Mucosa of descending colon (tissue), 3 donors: Measurements from ENCODE around the gene YBX1. TPM values are rescaled to one million over a fixed set of nuclear protein-coding genes. Genes with fewer than 3 reads are reported as not detected.

Source experiments
- ATAC-seq: fragments of 200-7000 bp; cut with Tn5 transposase; one replicate; pipeline ENCODE4 v1.9.1; 2020; ENCODE audit warnings: mild to moderate bottlenecking, moderate library complexity
- DNase-seq, 3 donors: peaks; one replicate each; pipeline ENCODE4 v3.0.0-alpha.2; 2020
- H3K36me3 ChIP-seq: fragments of 200-600 bp; one replicate; pipeline ENCODE4 v1.8.0; 2021; ENCODE audit warnings: low read depth, mild to moderate bottlenecking
- H3K4me1 ChIP-seq: fragments of 200-600 bp; one replicate; pipeline ENCODE4 v1.8.0; 2021; ENCODE audit warnings: low read depth, mild to moderate bottlenecking
- H3K4me3 ChIP-seq: fragments of 200-600 bp; one replicate; pipeline ENCODE4 v1.8.0; 2021; ENCODE audit warnings: mild to moderate bottlenecking
- H3K9me3 ChIP-seq: fragments of 200-600 bp; one replicate; pipeline ENCODE4 v1.8.0; 2021; ENCODE audit warnings: mild to moderate bottlenecking
- intact Hi-C, 2 donors: fragments of 100-400 bp; cut with DNase I in 1 of 2; cut with micrococcal nuclease in 1 of 2; formaldehyde crosslinking; loops; one replicate each; pipeline versions ENCODE4 v1.11.0 to v1.11.1; 2022; cut with DNase I, micrococcal nuclease
- total RNA-seq, 3 donors: library from RNA; stranded (reverse); fragmentation: NEBNext Ultra II Directional in 2 of 3; extraction: Animal tissue kit (Norgen Biotek cat#: 25700) in 2 of 3; gene quantifications; one replicate each; pipeline versions ENCODE4 v1.2.1 to v1.2.4, GENCODE V29; 2021 to 2023
- TF ChIP-seq, protein P1 (sequence below): fragments of 200-600 bp; IDR thresholded peaks from one replicate; pipeline ENCODE4 v1.8.0; 2022; ENCODE audit warnings: antibody characterized with exemption, mild to moderate bottlenecking
- donor health status: DM: no; HTN: no; CAD: no; lungs with moderate emphysema.
- donor health status: DM: no; HTN: no; CAD: no.
- donor health status: DM: no; HTN: yes; CAD: no.

The YBX1 gene
- total RNA-seq, 3 donors from 2014 or later, result 377 to 521 (median 511) TPM

DNA sequence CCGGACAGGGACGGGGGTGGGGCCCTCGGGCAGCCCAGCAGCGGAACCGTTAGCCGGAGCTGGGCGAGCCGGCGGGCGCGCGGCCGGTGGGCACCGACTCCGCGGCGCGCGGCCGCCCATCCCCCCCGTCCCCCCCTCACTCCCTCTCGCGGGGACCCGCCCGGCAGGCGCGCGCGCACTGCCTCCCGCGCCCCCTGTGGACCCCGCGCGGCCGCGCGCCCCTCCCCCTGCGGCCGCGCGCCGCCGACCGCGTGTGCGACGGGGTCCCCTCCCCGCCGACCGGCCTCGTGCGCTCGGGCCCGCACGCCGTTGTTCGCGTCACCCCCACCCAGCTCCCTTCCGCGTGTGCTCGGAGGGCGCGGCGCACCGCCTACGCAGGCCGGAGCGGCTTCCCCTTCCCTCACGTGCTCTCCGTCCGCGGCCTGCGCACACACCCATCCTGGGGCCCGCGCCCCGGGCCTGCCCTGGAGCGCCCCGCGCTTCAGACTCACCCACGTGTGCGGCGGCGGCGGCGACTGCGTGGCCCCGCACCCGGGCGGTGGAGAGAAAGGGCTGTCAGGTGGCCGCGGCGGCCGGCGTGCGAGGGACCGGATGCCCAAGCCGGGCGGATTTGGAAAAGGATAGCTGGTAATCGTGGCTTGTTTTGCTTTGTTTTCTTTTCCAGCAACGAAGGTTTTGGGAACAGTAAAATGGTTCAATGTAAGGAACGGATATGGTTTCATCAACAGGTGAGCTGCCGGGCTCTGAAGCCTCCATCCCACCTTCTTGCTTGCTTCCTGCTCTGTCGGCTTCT, 717 bp downstream of the YBX1 start:
- no peaks in the 10 kb centered on the region for H3K36me3 ChIP-seq
- DNase-seq (peak; percentile 79 to 90 (median 87)), ATAC-seq (peak; percentile 80)
- H3K4me1 ChIP-seq, result peaks cover 53% of the 10 kb centered on the region
- intact Hi-C loops, result no loop called here
- TF ChIP-seq, protein P1, sequence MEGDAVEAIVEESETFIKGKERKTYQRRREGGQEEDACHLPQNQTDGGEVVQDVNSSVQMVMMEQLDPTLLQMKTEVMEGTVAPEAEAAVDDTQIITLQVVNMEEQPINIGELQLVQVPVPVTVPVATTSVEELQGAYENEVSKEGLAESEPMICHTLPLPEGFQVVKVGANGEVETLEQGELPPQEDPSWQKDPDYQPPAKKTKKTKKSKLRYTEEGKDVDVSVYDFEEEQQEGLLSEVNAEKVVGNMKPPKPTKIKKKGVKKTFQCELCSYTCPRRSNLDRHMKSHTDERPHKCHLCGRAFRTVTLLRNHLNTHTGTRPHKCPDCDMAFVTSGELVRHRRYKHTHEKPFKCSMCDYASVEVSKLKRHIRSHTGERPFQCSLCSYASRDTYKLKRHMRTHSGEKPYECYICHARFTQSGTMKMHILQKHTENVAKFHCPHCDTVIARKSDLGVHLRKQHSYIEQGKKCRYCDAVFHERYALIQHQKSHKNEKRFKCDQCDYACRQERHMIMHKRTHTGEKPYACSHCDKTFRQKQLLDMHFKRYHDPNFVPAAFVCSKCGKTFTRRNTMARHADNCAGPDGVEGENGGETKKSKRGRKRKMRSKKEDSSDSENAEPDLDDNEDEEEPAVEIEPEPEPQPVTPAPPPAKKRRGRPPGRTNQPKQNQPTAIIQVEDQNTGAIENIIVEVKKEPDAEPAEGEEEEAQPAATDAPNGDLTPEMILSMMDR, result no peak
- H3K9me3 ChIP-seq, result no peaks in the 10 kb centered on the region
- peak overlapping the region; percentile 78 for H3K4me3 ChIP-seq

DNA sequence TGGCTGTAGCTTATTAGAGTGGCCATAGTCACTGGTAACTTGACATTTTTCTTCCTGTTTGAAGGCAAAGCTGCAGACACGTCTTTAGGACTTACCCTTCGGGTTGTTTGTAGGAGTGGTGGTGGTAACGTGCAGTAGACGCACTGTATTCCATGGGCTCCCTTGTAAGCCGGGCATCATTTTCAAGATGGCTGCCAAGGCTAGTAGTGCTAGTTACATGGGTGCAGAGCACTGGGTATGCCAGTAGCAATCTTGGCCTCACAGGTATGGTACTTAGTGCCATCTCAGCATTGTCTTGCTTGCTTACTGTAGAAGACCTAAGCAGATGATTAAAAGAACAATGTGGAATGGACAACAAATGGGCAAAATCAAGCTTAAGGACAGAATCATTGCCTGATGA, 1.9 kb downstream of the YBX1 start:
- H3K9me3 ChIP-seq, result no peaks in the 10 kb centered on the region
- no peaks in the 10 kb centered on the region for H3K36me3 ChIP-seq
- ATAC-seq (no peak), DNase-seq (peak in 1 of 3 donors; percentile 23)
- intact Hi-C loops, result no loop called here
- TF ChIP-seq, protein P1, result no peak
- H3K4me1 ChIP-seq, result peaks cover 65% of the 10 kb centered on the region
- H3K4me3 ChIP-seq, result no peak overlapping the region

DNA sequence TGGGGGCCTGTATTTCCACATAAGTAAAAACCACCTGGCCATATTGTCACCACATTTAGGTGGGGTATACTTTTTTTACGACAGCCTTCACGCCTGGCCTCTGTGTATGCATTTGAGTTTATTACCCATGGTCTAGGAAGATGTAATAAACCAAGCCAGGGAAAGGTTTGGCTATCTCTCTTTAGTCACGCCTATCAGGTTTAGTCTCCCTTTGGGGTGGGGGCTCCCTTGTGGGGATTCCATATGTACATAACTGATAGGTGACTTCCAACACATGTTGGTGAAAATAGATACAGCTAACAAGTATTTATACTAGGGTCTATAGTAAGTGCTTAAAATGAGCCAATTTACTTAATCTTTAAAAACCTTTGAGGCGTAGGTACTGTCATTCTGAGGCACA, 4.2 kb downstream of the YBX1 start:
- Histone ChIP-seq H3K36me3 (no peaks in the 10 kb centered on the region), H3K4me3 (no peak overlapping the region), H3K9me3 (no peaks in the 10 kb centered on the region), H3K4me1 (peaks cover 73% of the 10 kb centered on the region)
- no peak for DNase-seq
- intact Hi-C loops, result no loop called here
- TF ChIP-seq, protein P1, result no peak
- ATAC-seq, result no peak

DNA sequence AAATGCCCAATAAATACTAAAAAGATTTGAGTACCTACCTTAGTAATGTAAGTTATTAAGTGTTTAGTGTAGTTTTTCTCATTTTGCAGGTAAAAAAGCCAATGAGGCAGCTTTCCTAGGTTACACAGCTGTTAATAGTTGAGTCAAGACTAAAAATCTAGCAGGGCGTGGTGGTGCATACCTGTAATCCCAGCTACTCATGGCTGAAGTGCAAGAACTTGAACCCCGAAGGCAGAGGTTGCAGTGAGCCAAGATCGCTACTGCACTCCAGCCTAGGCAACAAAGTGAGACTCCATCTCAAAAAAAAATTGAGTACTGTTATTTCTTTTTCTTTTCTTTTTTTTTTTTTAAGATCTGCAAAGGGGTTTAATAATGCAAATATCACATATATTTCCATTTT, 7.7 kb downstream of the YBX1 start:
- no peaks in the 10 kb centered on the region for H3K9me3 ChIP-seq
- TF ChIP-seq, protein P1, result no peak
- H3K4me1 ChIP-seq, result peaks cover 73% of the 10 kb centered on the region
- H3K4me3 ChIP-seq, result no peak overlapping the region
- DNase-seq, result peak in 1 of 3 donors; percentile 18
- intact Hi-C loops, result no loop called here
- no peak for ATAC-seq
- no peaks in the 10 kb centered on the region for H3K36me3 ChIP-seq

DNA sequence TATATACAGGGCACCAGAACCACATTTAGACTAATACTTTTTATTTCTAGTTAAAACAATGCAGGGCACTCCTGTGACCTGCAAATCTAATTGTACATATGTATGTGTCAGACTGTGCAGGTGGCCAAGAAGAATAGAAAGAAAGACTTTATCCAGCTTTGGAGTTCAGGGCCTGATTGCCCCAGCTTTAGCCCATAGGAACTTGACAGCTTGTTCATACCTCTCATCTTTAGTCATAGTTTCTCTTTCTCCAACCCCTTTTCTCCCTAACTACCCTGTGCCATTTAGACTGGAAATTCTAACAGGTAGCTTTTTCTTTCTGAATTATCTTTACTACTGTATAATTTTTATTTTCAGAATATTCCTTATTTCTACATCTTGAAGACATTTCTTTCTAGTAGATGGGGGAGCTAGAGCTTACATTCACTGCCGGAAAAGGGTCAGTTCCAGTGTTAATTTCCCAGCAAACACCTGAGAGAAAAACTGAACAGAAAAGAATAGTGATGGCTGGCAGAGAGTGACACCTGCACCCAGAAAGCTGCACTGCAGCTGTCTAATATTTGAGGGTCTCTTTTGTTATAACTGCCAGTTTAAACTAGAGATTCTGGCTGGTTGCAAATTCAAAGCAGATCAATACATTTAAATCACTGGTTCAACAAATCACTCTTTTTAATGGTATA, 8.4 kb downstream of the YBX1 start:
- no peaks in the 10 kb centered on the region for H3K9me3 ChIP-seq
- H3K4me3 ChIP-seq, result no peak overlapping the region
- no peaks in the 10 kb centered on the region for H3K36me3 ChIP-seq
- no peak for DNase-seq
- TF ChIP-seq, protein P1, result no peak
- H3K4me1 ChIP-seq, result peaks cover 69% of the 10 kb centered on the region
- intact Hi-C loops, result no loop called here
- ATAC-seq, result no peak
